MM.1S (cell line): Measurements from ENCODE around the gene TP53BP2.
"Not testable (repeated sequence)": the region's sequence is repeated elsewhere in the genome, so short reads cannot be mapped to it uniquely, and the experiment has no call there.

Experiments
- DNase-seq: peaks from one replicate; pipeline ENCODE4 v3.0.0-alpha.2; 2015
- H2AFZ ChIP-seq: fragments of 300-600 bp; sonication (generic); 2 replicates; pipeline ENCODE4 v1.6.0; 2016; ENCODE audit warnings: antibody characterized with exemption, low read length
- H3F3A ChIP-seq: fragments of 300-600 bp; sonication (generic); 2 replicates; pipeline ENCODE4 v1.6.1; 2016; ENCODE audit warnings: mild to moderate bottlenecking, antibody characterized with exemption, low read length, moderate library complexity, mixed read lengths; ENCODE audit not compliant: insufficient read depth
- H3K27ac ChIP-seq: fragments of 300-600 bp; sonication (generic); 2 replicates; pipeline ENCODE4 v1.5.1; 2016; ENCODE audit warnings: mild to moderate bottlenecking, low read length
- H3K27me3 ChIP-seq: fragments of 300-600 bp; sonication (generic); replicated peaks from 2 replicates; pipeline ENCODE4 v1.6.0; 2016; ENCODE audit warnings: low read length; ENCODE audit not compliant: insufficient read depth
- H3K36me3 ChIP-seq: fragments of 300-600 bp; sonication (generic); replicated peaks from 2 replicates; pipeline ENCODE4 v1.6.1; 2016; ENCODE audit warnings: mild to moderate bottlenecking, low read length, mixed read lengths; ENCODE audit not compliant: insufficient read depth
- H3K4me1 ChIP-seq: fragments of 300-600 bp; sonication (generic); 2 replicates; pipeline ENCODE4 v1.6.1; 2016; ENCODE audit warnings: low read length, mixed read lengths
- H3K4me2 ChIP-seq: fragments of 300-600 bp; sonication (generic); 2 replicates; pipeline ENCODE4 v1.6.0; 2016; ENCODE audit warnings: low read depth, low read length
- H3K4me3 ChIP-seq: fragments of 300-600 bp; sonication (generic); 2 replicates; pipeline ENCODE4 v1.5.1; 2016; ENCODE audit warnings: low read length, mixed read lengths
- H3K79me2 ChIP-seq: fragments of 300-600 bp; sonication (generic); 2 replicates; pipeline ENCODE4 v1.6.1; 2016; ENCODE audit warnings: mixed run types, low read length, mixed read lengths
- H3K9ac ChIP-seq: fragments of 300-600 bp; sonication (generic); 2 replicates; pipeline ENCODE4 v1.6.1; 2016; ENCODE audit warnings: low read length, mixed read lengths
- H3K9me2 ChIP-seq: fragments of 300-600 bp; sonication (generic); replicated peaks from 2 replicates; pipeline ENCODE4 v1.6.1; 2016; ENCODE audit warnings: mild to moderate bottlenecking, low read length, mixed read lengths; ENCODE audit not compliant: insufficient read depth
- H3K9me3 ChIP-seq: fragments of 300-600 bp; sonication (generic); replicated peaks from 2 replicates; pipeline ENCODE4 v1.6.1; 2016; ENCODE audit warnings: mild to moderate bottlenecking, low read length, mixed read lengths; ENCODE audit not compliant: insufficient read depth
- H4K20me1 ChIP-seq: fragments of 300-600 bp; sonication (generic); 2 replicates; pipeline ENCODE4 v1.6.1; 2016; ENCODE audit warnings: mild to moderate bottlenecking, low read length, moderate library complexity, mixed read lengths; ENCODE audit not compliant: insufficient read depth
- CTCF ChIP-seq: fragments of 300-600 bp; sonication (generic); IDR thresholded peaks from 2 replicates; pipeline ENCODE4 v1.5.1; 2016; ENCODE audit warnings: antibody characterized with exemption, low read length, mixed read lengths
- EZH2 ChIP-seq: fragments of 300-600 bp; sonication (generic); optimal IDR thresholded peaks from 2 replicates; pipeline ENCODE3; 2017; ENCODE audit warnings: low read depth, mild to moderate bottlenecking, antibody characterized with exemption, low read length, mixed read lengths
- EZH2phosphoT487 ChIP-seq: fragments of 300-600 bp; sonication (generic); IDR thresholded peaks from 2 replicates; pipeline ENCODE4 v1.6.1; 2018; ENCODE audit warnings: antibody characterized with exemption, low read length

Gene TP53BP2

GRCh38 chr1:223810586-223810985 lies 35.2 kb downstream of the TP53BP2 start:
- Histone ChIP-seq H4K20me1 (no peaks in the 10 kb centered on the region), H3K9me3 (no peaks in the 10 kb centered on the region), H3K79me2 (no peaks in the 10 kb centered on the region), H3K4me1 (no peaks in the 10 kb centered on the region), H3K27ac (no peak overlapping the region), H3K4me2 (no peak overlapping the region), H3K27me3 (no peaks in the 10 kb centered on the region), H2AFZ (no peak overlapping the region), H3K36me3 (no peaks in the 10 kb centered on the region), H3K9me2 (no peaks in the 10 kb centered on the region), H3F3A (no peaks in the 10 kb centered on the region), H3K4me3 (no peak overlapping the region), H3K9ac (no peak overlapping the region)
- no peak for TF ChIP-seq EZH2
- TF ChIP-seq CTCF = no peak
- no peak for TF ChIP-seq EZH2phosphoT487
- DNase-seq = no peak

- not testable (repeated sequence) for H3K4me2 ChIP-seq, H3K9ac ChIP-seq, H3K79me2 ChIP-seq, H4K20me1 ChIP-seq, H3K9me3 ChIP-seq, H3K27ac ChIP-seq, H3K4me3 ChIP-seq, H2AFZ ChIP-seq, H3F3A ChIP-seq, DNase-seq, H3K27me3 ChIP-seq, H3K4me1 ChIP-seq, H3K36me3 ChIP-seq, H3K9me2 ChIP-seq
Measured at GRCh38 chr1:223809905-223810304, 35.8 kb downstream of the TP53BP2 start.

GRCh38 chr1:223803211-223803610 lies 42.5 kb downstream of the TP53BP2 start:
- no peak for DNase-seq
- Histone ChIP-seq H3K9me2 (no peaks in the 10 kb centered on the region), H3K27me3 (no peaks in the 10 kb centered on the region), H3F3A (no peaks in the 10 kb centered on the region), H3K79me2 (no peaks in the 10 kb centered on the region), H3K4me2 (no peak overlapping the region), H3K4me1 (no peaks in the 10 kb centered on the region), H3K9me3 (no peaks in the 10 kb centered on the region), H2AFZ (no peak overlapping the region), H3K27ac (no peak overlapping the region), H3K9ac (no peak overlapping the region), H3K36me3 (no peaks in the 10 kb centered on the region), H3K4me3 (no peak overlapping the region), H4K20me1 (no peaks in the 10 kb centered on the region)
- TF ChIP-seq CTCF = no peak
- TF ChIP-seq EZH2phosphoT487 = no peak
- TF ChIP-seq EZH2 = no peak

GRCh38 chr1:223802602-223803001 lies 43.1 kb downstream of the TP53BP2 start:
- Histone ChIP-seq H3K4me1 (no peaks in the 10 kb centered on the region), H3F3A (no peaks in the 10 kb centered on the region), H3K9me2 (no peaks in the 10 kb centered on the region), H3K4me3 (no peak overlapping the region), H4K20me1 (no peaks in the 10 kb centered on the region), H3K9ac (no peak overlapping the region), H3K4me2 (no peak overlapping the region), H3K9me3 (no peaks in the 10 kb centered on the region), H3K27ac (no peak overlapping the region), H3K79me2 (no peaks in the 10 kb centered on the region), H3K36me3 (no peaks in the 10 kb centered on the region), H2AFZ (no peak overlapping the region), H3K27me3 (no peaks in the 10 kb centered on the region)
- DNase-seq = no peak
- no peak for TF ChIP-seq CTCF
- no peak for TF ChIP-seq EZH2phosphoT487
- no peak for TF ChIP-seq EZH2
